Motor neuron (in vitro differentiated cells): ENCODE measurements around the gene SPEM1. TPM values are rescaled to one million over a fixed set of nuclear protein-coding genes. Genes with fewer than 3 reads are reported as not detected.

Experiments used
- ATAC-seq, 8 experiments: fragments of 200-7000 bp; cut with Tn5 transposase; replicated peaks in 6 of 8; 2 replicates each; pipeline ENCODE4 v1.8.0; 2021; ENCODE audit warnings: mild to moderate bottlenecking in 8 of 8, moderate library complexity in 8 of 8
- H3K27ac ChIP-seq, 2 donors: fragments of 250-450 bp; sonication (Bioruptor Pico); 2 replicates each; pipeline ENCODE4 v1.9.0; 2021; ENCODE audit warnings: antibody characterized with exemption in 2 of 2, mild to moderate bottlenecking in 2 of 2, moderate library complexity in 1 of 2
- H3K4me1 ChIP-seq, 2 donors: fragments of 250-450 bp; sonication (Bioruptor Pico); replicated peaks in 1 of 2; 2 replicates each; pipeline ENCODE4 v1.6.1; 2021; ENCODE audit warnings: antibody characterized with exemption in 2 of 2, mild to moderate bottlenecking in 2 of 2, moderate library complexity in 1 of 2
- H3K4me3 ChIP-seq, 5 donors: fragments of 250-450 bp; sonication (Bioruptor Pico); 2 replicates each; pipeline ENCODE4 v1.9.0; 2021; ENCODE audit warnings: antibody characterized with exemption in 5 of 5, mild to moderate bottlenecking in 5 of 5, moderate library complexity in 4 of 5
- WGBS, 10 experiments: fragments of 450-650 bp; shearing (Covaris generic); methylation state at CpG; one replicate each; pipeline ENCODE4 v1.0.0; 2022; 5-methylcytosine and 5-hydroxymethylcytosine counted together
- in situ Hi-C, 9 experiments: fragments of 400-800 bp; cut with MboI; loops; one replicate each; pipeline ENCODE4 v1.15.0; 2021; ENCODE audit warnings: low sequenced_read_pairs in 9 of 9, low pct_unique_long_range_greater_than_20kb in 2 of 9; ENCODE audit not compliant: unreplicated experiment in 9 of 9
- total RNA-seq, 8 experiments: library from RNA; unstranded; fragments of 300-600 nt; gene quantifications; 2 replicates each; pipeline versions ENCODE4 v1.2.3 to v1.2.4, GENCODE V29; 2022

SPEM1 gene
- total RNA-seq, 8 experiments from 2014 or later = 1.00 TPM; not detected in 7

GRCh38 chr17:7404737-7405349 lies 15.3 kb upstream of the SPEM1 start:
- in situ Hi-C loops = no loop called here
- H3K4me1 ChIP-seq = peaks cover 19 to 22% of the 10 kb centered on the region in 2 donors
- H3K27ac ChIP-seq = peak overlapping the region; percentile 86 to 89
- ATAC-seq = peak in 7 of 8 experiments; percentile 1 to 44 (median 35)
- WGBS, 10 experiments = no CpG with 5 or more reads among the region's 65 CpGs
- H3K4me3 ChIP-seq = peak overlapping the region; percentile 59 to 88 (median 65)

DNA sequence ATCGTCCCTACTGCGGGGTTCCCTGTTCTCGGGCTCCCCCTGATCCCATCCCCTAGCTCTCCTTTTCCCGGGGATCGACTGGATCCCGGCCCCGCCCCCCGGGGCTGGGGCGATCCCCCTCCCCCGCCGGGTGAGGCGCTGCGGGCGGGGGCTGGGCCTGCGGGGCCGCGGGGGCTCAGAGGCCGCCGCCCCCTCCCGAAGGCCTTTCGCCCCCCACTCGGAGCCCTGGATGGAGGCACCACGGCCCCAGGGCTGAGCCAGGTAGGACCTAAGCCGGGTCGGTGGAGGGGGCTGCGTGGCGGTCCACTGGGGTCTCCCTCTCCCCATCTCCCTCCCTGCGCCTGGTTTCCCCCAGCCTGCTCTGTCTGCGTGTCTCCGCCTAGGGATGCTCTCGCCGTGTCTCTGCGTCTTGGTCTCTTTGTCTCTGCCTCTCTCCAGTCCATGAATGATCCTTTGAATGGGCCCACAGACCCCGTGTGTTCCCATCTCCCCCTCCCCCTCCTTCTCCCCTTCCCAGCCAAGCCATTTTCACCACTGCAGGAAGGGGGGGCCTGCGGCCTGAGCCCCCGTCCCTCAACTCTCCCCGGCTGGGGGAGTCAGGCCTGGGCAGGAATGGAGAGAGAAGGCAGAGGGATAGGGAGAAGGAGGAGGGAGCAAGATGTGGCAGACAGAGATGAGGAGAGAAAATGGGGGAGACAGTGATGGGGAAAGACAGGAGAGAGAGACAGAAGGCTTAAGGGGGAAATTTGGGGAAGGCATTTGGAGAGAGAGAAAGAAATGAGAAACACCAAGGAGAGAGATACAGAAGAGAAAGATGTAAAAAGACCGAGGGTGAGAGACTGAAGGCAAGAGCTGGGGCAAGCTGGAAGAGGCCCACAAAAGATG lies 14.5 kb upstream of the SPEM1 start:
- WGBS, 10 experiments = 0 to 80% (median 7%) methylated on average over 1 to 3 of the region's 38 CpGs; no CpG with 5 or more reads in 1 of the 10 experiments
- Histone ChIP-seq H3K4me1 (peaks cover 19 to 22% of the 10 kb centered on the region in 2 donors), H3K27ac (peak overlapping the region; percentile 86 to 89), H3K4me3 (peak overlapping the region; percentile 59 to 88 (median 65))
- in situ Hi-C loops = no loop called here
- ATAC-seq = peak in 4 of 8 experiments; percentile 1 to 6 (median 2)

DNA sequence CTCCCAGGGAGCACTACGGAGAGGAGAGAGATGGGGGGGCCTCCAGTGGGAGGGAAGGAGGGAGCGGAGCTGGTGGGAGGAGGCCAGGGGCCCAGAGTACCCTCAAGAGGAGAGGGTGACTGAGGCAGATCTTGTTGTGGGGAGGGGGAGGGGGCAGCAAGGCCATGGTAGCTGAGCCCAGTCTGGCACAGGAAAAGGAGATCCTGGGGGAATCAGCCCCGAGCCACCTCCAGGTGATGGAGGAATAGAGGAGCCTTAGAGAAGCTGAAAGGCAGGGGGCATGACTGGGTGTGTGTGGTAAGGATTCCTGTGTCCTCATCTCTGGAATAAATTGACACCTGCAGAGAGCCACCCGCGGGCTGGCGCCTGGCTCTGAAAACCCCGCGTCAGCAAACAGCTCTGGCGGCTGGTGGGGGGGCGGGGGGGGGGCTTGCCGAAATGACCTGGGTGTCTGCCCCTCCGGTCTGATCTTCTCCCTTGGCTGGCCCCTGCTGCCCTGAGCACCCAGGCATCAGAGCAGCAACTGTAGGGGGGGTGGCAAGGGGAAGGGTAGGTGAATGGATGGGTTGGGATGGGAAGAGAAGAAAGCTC lies 13.8 kb upstream of the SPEM1 start:
- WGBS, 10 experiments = 0 to 20% (median 8%) methylated on average over 1 to 2 of the region's 12 CpGs; no CpG with 5 or more reads in 5 of the 10 experiments
- Histone ChIP-seq H3K4me3 (peak overlapping the region; percentile 59 to 88 (median 65)), H3K4me1 (peaks cover 19 to 22% of the 10 kb centered on the region in 2 donors), H3K27ac (peak overlapping the region; percentile 86 to 89)
- in situ Hi-C loops = no loop called here
- ATAC-seq = no peak

DNA sequence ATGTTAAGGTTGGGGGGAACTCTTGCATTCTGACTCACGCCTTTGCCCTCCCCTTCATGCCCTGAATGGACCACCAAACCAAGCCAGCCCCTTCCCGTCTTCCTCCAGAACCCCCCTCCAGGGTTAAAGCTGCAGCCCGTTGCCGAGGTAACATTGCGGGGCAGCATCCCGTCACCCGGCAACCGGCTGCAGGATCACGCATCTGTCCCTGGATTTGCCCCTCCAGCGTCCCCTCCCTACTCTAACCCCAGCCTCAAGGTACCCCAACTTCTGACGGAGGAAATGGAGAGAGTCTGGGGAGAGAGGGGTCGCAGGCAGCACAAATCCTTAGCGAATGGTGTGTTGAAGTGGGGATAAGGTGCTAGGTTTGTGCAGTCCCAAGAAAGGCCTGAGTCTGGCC lies 13.0 kb upstream of the SPEM1 start:
- no peak for ATAC-seq
- Histone ChIP-seq H3K4me1 (peaks cover 19 to 22% of the 10 kb centered on the region in 2 donors), H3K4me3 (peak overlapping the region in 4 of 5 donors; percentile 59 to 88 (median 69)), H3K27ac (no peak overlapping the region)
- 58 to 72% methylated on average over 6 to 7 of the region's 13 CpGs; no CpG with 5 or more reads in 8 of the 10 experiments for WGBS, 10 experiments
- in situ Hi-C loops = no loop called here

GRCh38 chr17:7407485-7408251 lies 12.5 kb upstream of the SPEM1 start, which contains the start of gene NLGN2:
Gene NLGN2, plus strand, starts transcription at chr17:7407845. Its CDS starts 411 bp downstream, at chr17:7408256.
- WGBS, 10 experiments = 60 to 86% methylated on average over 1 of the region's 12 CpGs; no CpG with 5 or more reads in 8 of the 10 experiments
- Histone ChIP-seq H3K4me1 (peaks cover 16 to 21% of the 10 kb centered on the region in 2 donors), H3K27ac (no peak within 1 kb of the TSS), H3K4me3 (peak within 1 kb of the TSS; percentile 59 to 88 (median 65))
- ATAC-seq = no peak
- in situ Hi-C loops = no loop called here

GRCh38 chr17:7408252-7408727 lies 11.8 kb upstream of the SPEM1 start:
- peaks cover 10 to 16% of the 10 kb centered on the region in 2 donors for H3K4me1 ChIP-seq
- H3K4me3 ChIP-seq = no peak overlapping the region
- in situ Hi-C loops = no loop called here
- 80 to 96% (median 95%) methylated on average over 2 to 15 of the region's 58 CpGs; no CpG with 5 or more reads in 7 of the 10 experiments for WGBS, 10 experiments
- no peak for ATAC-seq
- H3K27ac ChIP-seq = no peak overlapping the region

GRCh38 chr17:7408863-7409262 lies 11.3 kb upstream of the SPEM1 start:
- H3K4me3 ChIP-seq = no peak overlapping the region
- peaks cover 10 to 16% of the 10 kb centered on the region in 2 donors for H3K4me1 ChIP-seq
- no peak for ATAC-seq
- WGBS, 10 experiments = no CpG with 5 or more reads among the region's 6 CpGs
- H3K27ac ChIP-seq = no peak overlapping the region
- in situ Hi-C loops = no loop called here

DNA sequence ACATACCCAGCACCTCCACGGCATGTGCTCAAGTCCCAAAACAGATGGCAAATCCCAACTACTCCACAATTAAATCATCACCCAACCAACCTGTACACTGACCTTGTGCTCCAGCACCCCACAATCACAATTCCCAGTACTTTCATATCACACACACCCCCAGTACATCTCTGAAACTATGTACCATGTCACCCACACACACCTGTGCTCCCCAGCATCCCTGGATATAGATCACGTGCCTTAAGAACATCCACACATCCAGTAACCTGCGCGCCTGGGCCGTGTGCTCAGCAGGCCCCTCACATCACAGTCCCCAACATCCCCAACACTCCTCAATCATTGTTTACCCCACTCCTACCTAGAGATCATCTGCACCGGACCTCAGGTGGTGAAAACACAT lies 10.4 kb upstream of the SPEM1 start:
- 90 to 100% (median 100%) methylated on average over 1 to 2 of the region's 6 CpGs; no CpG with 5 or more reads in 7 of the 10 experiments for WGBS, 10 experiments
- H3K27ac ChIP-seq = no peak overlapping the region
- in situ Hi-C loops = no loop called here
- ATAC-seq = no peak
- no peak overlapping the region for H3K4me3 ChIP-seq
- H3K4me1 ChIP-seq = peaks cover 10 to 16% of the 10 kb centered on the region in 2 donors

GRCh38 chr17:7410634-7411426 lies 9.3 kb upstream of the SPEM1 start:
- H3K4me3 ChIP-seq = no peak overlapping the region
- H3K4me1 ChIP-seq = peaks cover 10 to 16% of the 10 kb centered on the region in 2 donors
- no peak overlapping the region for H3K27ac ChIP-seq
- 64 to 100% (median 93%) methylated on average over 2 to 12 of the region's 25 CpGs; no CpG with 5 or more reads in 6 of the 10 experiments for WGBS, 10 experiments
- ATAC-seq = no peak
- in situ Hi-C loops = no loop called here

DNA sequence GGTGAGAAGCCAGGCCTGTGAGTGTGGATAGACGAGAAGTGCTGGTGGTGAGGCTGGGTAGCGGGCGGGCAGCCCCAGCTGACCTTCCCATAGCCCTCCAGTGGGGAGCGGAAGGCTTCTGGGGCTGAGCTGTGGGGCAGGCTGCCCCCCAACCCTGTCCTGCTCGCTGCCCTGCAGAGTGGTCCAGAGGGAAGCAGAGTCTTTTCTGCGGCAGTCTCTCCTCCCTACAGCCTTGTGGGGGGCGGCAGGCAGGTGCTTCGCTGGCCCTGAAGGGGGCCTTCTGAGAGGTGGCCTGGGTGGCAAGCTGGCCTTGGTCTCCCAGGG lies 8.7 kb upstream of the SPEM1 start:
- 92 to 100% methylated on average over 2 to 4 of the region's 8 CpGs; no CpG with 5 or more reads in 8 of the 10 experiments for WGBS, 10 experiments
- in situ Hi-C loops = no loop called here
- no peak overlapping the region for H3K27ac ChIP-seq
- no peak overlapping the region for H3K4me3 ChIP-seq
- H3K4me1 ChIP-seq = peaks cover 10 to 12% of the 10 kb centered on the region in 2 donors
- no peak for ATAC-seq

DNA sequence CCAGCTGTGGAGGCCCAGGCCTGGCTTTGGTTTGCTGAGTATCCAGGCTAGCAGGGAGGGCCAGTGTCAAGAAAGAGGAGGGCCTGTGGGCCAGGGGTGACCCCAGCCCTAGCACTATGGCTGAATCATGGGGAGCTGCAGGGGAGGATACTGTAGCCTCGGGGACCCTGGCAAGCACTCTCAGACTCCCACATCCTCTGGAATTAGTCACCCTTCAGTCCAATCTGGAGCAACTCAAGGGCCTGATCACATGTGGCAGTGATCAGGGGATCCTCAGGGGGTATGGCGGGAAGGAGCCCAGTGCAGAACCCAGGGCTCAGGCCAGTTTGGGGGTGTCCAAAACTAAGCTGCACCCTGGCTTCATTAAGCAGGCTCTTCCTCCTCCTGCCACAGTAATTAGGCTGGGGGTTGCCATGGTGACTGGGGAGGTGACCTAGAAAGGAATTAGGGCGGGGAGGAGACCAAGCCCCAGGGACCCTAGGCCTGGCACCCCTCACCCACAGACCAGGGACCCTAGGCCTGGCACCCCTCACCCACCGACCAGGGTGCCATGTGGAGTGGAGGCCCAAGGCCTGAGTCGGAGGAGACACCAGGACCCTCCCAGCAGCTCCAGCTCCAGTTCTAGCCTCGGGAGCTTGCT lies 6.7 kb upstream of the SPEM1 start:
- in situ Hi-C loops = no loop called here
- Histone ChIP-seq H3K27ac (no peak overlapping the region), H3K4me1 (peaks cover 4% of the 10 kb centered on the region in 2 donors), H3K4me3 (no peak overlapping the region)
- 60 to 100% (median 95%) methylated on average over 1 to 2 of the region's 6 CpGs; no CpG with 5 or more reads in 6 of the 10 experiments for WGBS, 10 experiments
- ATAC-seq = peak in 2 of 8 experiments; percentile 28 to 31
